ENCODE data around the gene GRIN3B. TPM values are rescaled to one million over a fixed set of nuclear protein-coding genes. Genes with fewer than 3 reads are reported as not detected.

Gene GRIN3B
- total RNA-seq, 2 experiments from 2014 or later, result 0.07 TPM; not detected in 1

DNA sequence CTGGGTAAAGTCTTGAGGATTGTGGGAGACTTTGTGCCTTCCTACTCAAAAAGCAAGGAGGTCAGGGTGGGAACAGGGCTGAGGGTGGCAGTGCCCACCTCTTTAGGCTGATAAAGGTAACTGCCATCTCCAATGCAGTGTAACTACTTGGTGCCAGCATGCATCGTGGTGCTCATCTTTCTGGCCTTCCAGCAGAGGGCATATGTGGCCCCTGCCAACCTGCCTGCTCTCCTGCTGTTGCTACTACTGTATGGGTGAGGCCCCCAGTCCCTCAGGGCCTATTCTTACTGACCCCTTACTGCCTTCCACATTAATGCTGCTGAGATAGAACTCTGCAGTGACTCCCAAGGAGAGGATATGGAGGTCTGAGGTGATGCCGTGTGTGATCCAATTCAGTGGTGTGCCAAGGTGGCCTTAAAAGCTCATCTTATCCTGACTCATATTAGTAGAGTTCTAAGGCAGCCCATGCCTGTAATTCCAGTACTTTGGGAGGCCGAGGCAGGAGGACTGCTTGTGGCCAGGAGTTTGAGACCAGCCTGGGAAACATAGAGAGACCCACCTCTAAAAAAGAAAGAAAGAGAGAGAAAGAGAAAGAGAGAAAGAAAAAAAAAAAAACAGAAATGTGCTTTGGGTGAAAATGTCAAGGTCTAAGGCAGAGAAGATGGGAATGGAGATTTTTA lies 57.1 kb downstream of the GRIN3B start:
- ChIA-PET POLR2A (interaction anchor here (0.6 to 1.6 kb wide), 4 partner anchors 10 to 34 kb away, joined by 3 to 5 read pairs (median 3); partner anchors contain the start of gene ARHGAP45), CTCF (interaction anchor here (1.0 to 3.3 kb wide), 7 partner anchors 9 to 209 kb away, joined by 3 to 14 read pairs (median 4); partner anchors contain the start of genes ABCA7 and ARHGAP45)
- Mint-ChIP-seq H3K27ac (peak overlapping the region; percentile 79), H3K9me3 (peaks cover 14% of the 10 kb centered on the region), H3K27me3 (no peaks in the 10 kb centered on the region), H3K4me1 (ENCODE audit: low read depth) (peaks cover 15% of the 10 kb centered on the region), H3K36me3 (ENCODE audit: low read depth) (peaks cover 33% of the 10 kb centered on the region), H3K4me3 (no peak overlapping the region)
- TF ChIP-seq, protein P1, sequence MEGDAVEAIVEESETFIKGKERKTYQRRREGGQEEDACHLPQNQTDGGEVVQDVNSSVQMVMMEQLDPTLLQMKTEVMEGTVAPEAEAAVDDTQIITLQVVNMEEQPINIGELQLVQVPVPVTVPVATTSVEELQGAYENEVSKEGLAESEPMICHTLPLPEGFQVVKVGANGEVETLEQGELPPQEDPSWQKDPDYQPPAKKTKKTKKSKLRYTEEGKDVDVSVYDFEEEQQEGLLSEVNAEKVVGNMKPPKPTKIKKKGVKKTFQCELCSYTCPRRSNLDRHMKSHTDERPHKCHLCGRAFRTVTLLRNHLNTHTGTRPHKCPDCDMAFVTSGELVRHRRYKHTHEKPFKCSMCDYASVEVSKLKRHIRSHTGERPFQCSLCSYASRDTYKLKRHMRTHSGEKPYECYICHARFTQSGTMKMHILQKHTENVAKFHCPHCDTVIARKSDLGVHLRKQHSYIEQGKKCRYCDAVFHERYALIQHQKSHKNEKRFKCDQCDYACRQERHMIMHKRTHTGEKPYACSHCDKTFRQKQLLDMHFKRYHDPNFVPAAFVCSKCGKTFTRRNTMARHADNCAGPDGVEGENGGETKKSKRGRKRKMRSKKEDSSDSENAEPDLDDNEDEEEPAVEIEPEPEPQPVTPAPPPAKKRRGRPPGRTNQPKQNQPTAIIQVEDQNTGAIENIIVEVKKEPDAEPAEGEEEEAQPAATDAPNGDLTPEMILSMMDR (IDR thresholded peaks at IDR 0.05), result no peak
- no peak for DNase-seq
- peak; percentile 66 for ATAC-seq
- intact Hi-C loops (cut with micrococcal nuclease), result no loop called here

DNA sequence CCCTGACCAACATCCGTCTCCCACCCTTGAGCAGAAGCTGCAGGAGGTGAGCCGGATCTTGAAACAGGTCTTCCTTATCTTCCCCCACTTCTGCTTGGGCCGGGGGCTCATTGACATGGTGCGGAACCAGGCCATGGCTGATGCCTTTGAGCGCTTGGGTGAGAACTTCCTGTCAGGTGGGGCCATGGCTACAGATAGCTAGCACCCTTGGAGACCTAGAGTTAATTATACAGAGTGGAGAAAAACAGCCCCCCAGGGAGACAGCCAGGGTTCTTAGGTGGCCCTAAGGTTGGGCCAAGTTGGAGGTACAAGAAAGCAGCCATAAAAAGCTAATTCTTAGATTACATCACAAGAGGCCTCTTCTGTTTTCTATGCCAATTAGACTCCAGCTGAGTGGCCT lies 57.9 kb downstream of the GRIN3B start:
- ATAC-seq, result no peak
- DNase-seq, result no peak

More for the DNA sequence above, 57.9 kb downstream of the GRIN3B start:
- CTCF ChIA-PET, result interaction anchor here (1.0 to 3.3 kb wide), 7 partner anchors 8 to 208 kb away, joined by 3 to 14 read pairs (median 4); partner anchors contain the start of genes ABCA7 and ARHGAP45
- Mint-ChIP-seq H3K36me3 (ENCODE audit: low read depth) (peaks cover 33% of the 10 kb centered on the region), H3K4me3 (no peak overlapping the region), H3K27ac (peak overlapping the region; percentile 43), H3K27me3 (no peaks in the 10 kb centered on the region), H3K9me3 (peaks cover 14% of the 10 kb centered on the region), H3K4me1 (ENCODE audit: low read depth) (peaks cover 11% of the 10 kb centered on the region)
- TF ChIP-seq, protein P1 (IDR thresholded peaks at IDR 0.05), result no peak
- intact Hi-C loops (cut with micrococcal nuclease), result no loop called here
- POLR2A ChIA-PET, result interaction anchor here (0.6 to 1.7 kb wide), 3 partner anchors 9 to 24 kb away, joined by 3 to 6 read pairs (median 3); partner anchors contain the start of gene ARHGAP45

Other genes with a start within 250 kb of the GRIN3B start
- not detected for gene MISP, start 249.3 kb upstream of the GRIN3B start, total RNA-seq
- gene PTBP1, start 203.0 kb upstream of the GRIN3B start, total RNA-seq, result 100 to 1,000 TPM; 581 to 582 TPM
- not detected for gene PLPPR3, start 178.5 kb upstream of the GRIN3B start, total RNA-seq
- not detected for gene AZU1, start 172.6 kb upstream of the GRIN3B start, total RNA-seq
- gene PRTN3, start 159.4 kb upstream of the GRIN3B start, total RNA-seq, result not detected
- gene ELANE, start 148.1 kb upstream of the GRIN3B start, total RNA-seq, result not detected
- gene CFD, start 140.8 kb upstream of the GRIN3B start, total RNA-seq, result 1 to 10 TPM in 1 of 2 experiments, under 1 TPM in 1; 0.60 to 1.4 TPM
- 10 to 100 TPM; 37.6 to 37.8 TPM for gene MED16, start 107.2 kb upstream of the GRIN3B start, total RNA-seq
- not detected for gene RNU6-9, start 106.9 kb upstream of the GRIN3B start, total RNA-seq
- 10 to 100 TPM; 58.4 to 61.5 TPM for gene R3HDM4, start 87.2 kb upstream of the GRIN3B start, total RNA-seq
- gene KISS1R, start 83.1 kb upstream of the GRIN3B start, total RNA-seq, result 10 to 100 TPM; 14.0 to 15.5 TPM
- 10 to 100 TPM; 18.7 to 22.1 TPM for gene ARID3A, start 74.4 kb upstream of the GRIN3B start, total RNA-seq
- gene WDR18, start 16.1 kb upstream of the GRIN3B start, total RNA-seq, result 10 to 100 TPM; 75.3 to 78.1 TPM
- gene TMEM259, start 20.7 kb downstream of the GRIN3B start, total RNA-seq, result 100 to 1,000 TPM; 115 to 117 TPM
- gene RNU6-2, start 21.1 kb downstream of the GRIN3B start, total RNA-seq, result not detected
- gene CNN2, start 26.2 kb downstream of the GRIN3B start, total RNA-seq, result 10 to 100 TPM; 97.4 to 98.3 TPM
- 10 to 100 TPM; 14.0 to 14.6 TPM for gene ABCA7, start 39.7 kb downstream of the GRIN3B start, total RNA-seq
- gene ARHGAP45, start 66.7 kb downstream of the GRIN3B start, total RNA-seq, result 100 to 1,000 TPM; 136 to 150 TPM
- 100 to 1,000 TPM; 271 to 282 TPM for gene POLR2E, start 95.0 kb downstream of the GRIN3B start, total RNA-seq
- 100 to 1,000 TPM; 224 to 232 TPM for gene GPX4, start 103.6 kb downstream of the GRIN3B start, total RNA-seq
- gene SBNO2, start 173.8 kb downstream of the GRIN3B start, total RNA-seq, result 10 to 100 TPM; 41.7 to 42.0 TPM
- gene STK11, start 205.4 kb downstream of the GRIN3B start, total RNA-seq, result 10 to 100 TPM; 55.1 to 58.0 TPM
- gene CBARP, start 237.6 kb downstream of the GRIN3B start, total RNA-seq, result under 1 TPM; 0.49 to 0.86 TPM
- gene ATP5F1D, start 241.3 kb downstream of the GRIN3B start, total RNA-seq, result 100 to 1,000 TPM; 186 to 199 TPM
- 10 to 100 TPM; 41.1 to 43.9 TPM for gene MIDN, start 248.2 kb downstream of the GRIN3B start, total RNA-seq

Data from activated CD8-positive, alpha-beta T cell treated with anti-CD3 and anti-CD28 coated beads for 36 hours (primary cell).